Activated CD4-positive, alpha-beta memory T cell treated with anti-CD3 and anti-CD28 coated beads, Interleukin-2, amount 10 ng/mL, durations not matched to agents 7 days and 5 days (primary cell): ENCODE measurements around the gene AGK. TPM values are rescaled to one million over a fixed set of nuclear protein-coding genes. Genes with fewer than 3 reads are reported as not detected.
"Not testable (repeated sequence)": the region's sequence is repeated elsewhere in the genome, so short reads cannot be mapped to it uniquely, and the experiment has no call there.

Experiments used
- CTCF ChIA-PET: fragments of 350-600 bp; sonication (Branson Sonifier 250); formaldehyde crosslinking; loops from one replicate; lab custom pipeline; 2021; ENCODE audit warnings: antibody characterized with exemption, inconsistent platforms; lab: Charles Lee
- POLR2A ChIA-PET: fragments of 350-600 bp; sonication (Branson Sonifier 250); formaldehyde crosslinking; loops from one replicate; lab custom pipeline; 2021; ENCODE audit warnings: antibody characterized with exemption; lab: Charles Lee
- DNase-seq: peaks from one replicate; pipeline ENCODE4 v3.0.0-alpha.2; 2020
- H3K27ac Mint-ChIP-seq: one replicate; pipeline ENCODE4 v1.8.0; 2021; ENCODE audit warnings: mild to moderate bottlenecking, mixed read lengths
- H3K27me3 Mint-ChIP-seq: one replicate; pipeline ENCODE4 v1.8.0; 2021; ENCODE audit warnings: mixed read lengths
- H3K36me3 Mint-ChIP-seq: one replicate; pipeline ENCODE4 v1.8.0; 2021; ENCODE audit warnings: low read depth, mixed read lengths
- H3K4me1 Mint-ChIP-seq: one replicate; pipeline ENCODE4 v1.8.0; 2021; ENCODE audit warnings: mixed read lengths
- H3K4me3 Mint-ChIP-seq: one replicate; pipeline ENCODE4 v1.8.0; 2021; ENCODE audit warnings: mild to moderate bottlenecking, mixed read lengths
- H3K9me3 Mint-ChIP-seq: one replicate; pipeline ENCODE4 v1.8.0; 2021; ENCODE audit warnings: mixed read lengths
- total RNA-seq, 2 experiments: library from RNA; stranded (reverse); gene quantifications; one replicate each; pipeline ENCODE4 v1.2.3, GENCODE V29; 2021

Gene AGK
- total RNA-seq, 2 experiments from 2014 or later = 46.9 to 50.4 TPM

GRCh38 chr7:141575654-141576448 lies 24.6 kb downstream of the AGK start:
- Mint-ChIP-seq H3K27me3 (no peaks in the 10 kb centered on the region), H3K9me3 (peaks cover 30% of the 10 kb centered on the region), H3K4me3 (no peak overlapping the region), H3K36me3 (peaks cover 53% of the 10 kb centered on the region), H3K4me1 (no peaks in the 10 kb centered on the region), H3K27ac (no peak overlapping the region)
- CTCF ChIA-PET = no interaction called here
- no peak for DNase-seq
- POLR2A ChIA-PET = no interaction called here

- Mint-ChIP-seq H3K9me3 (peaks cover 30% of the 10 kb centered on the region), H3K27me3 (no peaks in the 10 kb centered on the region), H3K36me3 (peaks cover 44% of the 10 kb centered on the region), H3K27ac (no peak overlapping the region), H3K4me1 (no peaks in the 10 kb centered on the region), H3K4me3 (no peak overlapping the region)
- no peak for DNase-seq
- POLR2A ChIA-PET = interaction anchor here (0.6 kb wide), 1 partner anchor 19 kb away, joined by 4 read pairs; no protein-coding TSS in a partner anchor
- CTCF ChIA-PET = interaction anchor here (0.7 kb wide), 1 partner anchor 1530 kb away, joined by 3 read pairs; no protein-coding TSS in a partner anchor
Measured at GRCh38 chr7:141577043-141577839, 26.0 kb downstream of the AGK start.

- H3K9me3 Mint-ChIP-seq = peaks cover 22% of the 10 kb centered on the region
- H3K36me3 Mint-ChIP-seq = peaks cover 44% of the 10 kb centered on the region
- CTCF ChIA-PET = not testable (repeated sequence)
Measured at GRCh38 chr7:141579953-141580352, 28.7 kb downstream of the AGK start.

GRCh38 chr7:141582063-141582462 lies 30.9 kb downstream of the AGK start:
- H3K9me3 Mint-ChIP-seq, CTCF ChIA-PET, H3K27me3 Mint-ChIP-seq, POLR2A ChIA-PET, H3K27ac Mint-ChIP-seq, DNase-seq, H3K4me3 Mint-ChIP-seq: not testable (repeated sequence)
- H3K36me3 Mint-ChIP-seq = peaks cover 39% of the 10 kb centered on the region
- peaks cover 17% of the 10 kb centered on the region for H3K4me1 Mint-ChIP-seq

More at GRCh38 chr7:141579953-141580352, 28.7 kb downstream of the AGK start:
- H3K4me3 Mint-ChIP-seq, DNase-seq, H3K27me3 Mint-ChIP-seq, H3K4me1 Mint-ChIP-seq, H3K27ac Mint-ChIP-seq: not testable (repeated sequence)
- POLR2A ChIA-PET = interaction anchor here (1.3 kb wide), 1 partner anchor 21 kb away, joined by 3 read pairs; no protein-coding TSS in a partner anchor

GRCh38 chr7:141584935-141585334 lies 33.7 kb downstream of the AGK start:
- Mint-ChIP-seq H3K27ac (no peak overlapping the region), H3K4me3 (no peak overlapping the region), H3K36me3 (peaks cover 55% of the 10 kb centered on the region), H3K9me3 (peaks cover 3% of the 10 kb centered on the region), H3K27me3 (no peaks in the 10 kb centered on the region), H3K4me1 (peaks cover 20% of the 10 kb centered on the region)
- ChIA-PET CTCF (no interaction called here), POLR2A (no interaction called here)
- DNase-seq = no peak

GRCh38 chr7:141585592-141586510 lies 34.6 kb downstream of the AGK start:
- H3K27ac Mint-ChIP-seq = no peak overlapping the region
- ChIA-PET POLR2A (interaction anchor here (0.7 kb wide), 1 partner anchor 23 kb away, joined by 3 read pairs; no protein-coding TSS in a partner anchor), CTCF (no interaction called here)
- H3K4me1 Mint-ChIP-seq = peaks cover 28% of the 10 kb centered on the region
- H3K9me3 Mint-ChIP-seq = peaks cover 3% of the 10 kb centered on the region
- H3K4me3 Mint-ChIP-seq = no peak overlapping the region
- H3K27me3 Mint-ChIP-seq = no peaks in the 10 kb centered on the region
- H3K36me3 Mint-ChIP-seq = peaks cover 58% of the 10 kb centered on the region
- DNase-seq = no peak

- H3K27me3 Mint-ChIP-seq = no peaks in the 10 kb centered on the region
- H3K4me3 Mint-ChIP-seq = no peak overlapping the region
- ChIA-PET POLR2A (interaction anchor here (1.4 kb wide), 1 partner anchor 28 kb away, joined by 4 read pairs; no protein-coding TSS in a partner anchor), CTCF (no interaction called here)
- H3K4me1 Mint-ChIP-seq = peaks cover 30% of the 10 kb centered on the region
- H3K9me3 Mint-ChIP-seq = peaks cover 3% of the 10 kb centered on the region
- peaks cover 58% of the 10 kb centered on the region for H3K36me3 Mint-ChIP-seq
- DNase-seq = no peak
- no peak overlapping the region for H3K27ac Mint-ChIP-seq
Measured at GRCh38 chr7:141586878-141587277, 35.7 kb downstream of the AGK start.

- DNase-seq = no peak
- Mint-ChIP-seq H3K9me3 (peaks cover 3% of the 10 kb centered on the region), H3K36me3 (peaks cover 54% of the 10 kb centered on the region), H3K4me1 (peaks cover 30% of the 10 kb centered on the region), H3K4me3 (no peak overlapping the region), H3K27ac (no peak overlapping the region), H3K27me3 (no peaks in the 10 kb centered on the region)
- ChIA-PET CTCF (no interaction called here), POLR2A (interaction anchor here (1.4 kb wide), 1 partner anchor 28 kb away, joined by 4 read pairs; no protein-coding TSS in a partner anchor)
Measured at GRCh38 chr7:141587304-141587703, 36.1 kb downstream of the AGK start.

- no peaks in the 10 kb centered on the region for H3K27me3 Mint-ChIP-seq
- DNase-seq = no peak
- ChIA-PET POLR2A (no interaction called here), CTCF (no interaction called here)
- H3K36me3 Mint-ChIP-seq = peaks cover 42% of the 10 kb centered on the region
- no peak overlapping the region for H3K27ac Mint-ChIP-seq
- H3K9me3 Mint-ChIP-seq = no peaks in the 10 kb centered on the region
- H3K4me3 Mint-ChIP-seq = no peak overlapping the region
- H3K4me1 Mint-ChIP-seq = peaks cover 33% of the 10 kb centered on the region
Measured at GRCh38 chr7:141588912-141589311, 37.7 kb downstream of the AGK start.

- peaks cover 39% of the 10 kb centered on the region for H3K36me3 Mint-ChIP-seq
- H3K27ac Mint-ChIP-seq = no peak overlapping the region
- CTCF ChIA-PET = no interaction called here
Measured at GRCh38 chr7:141590071-141590470, 38.9 kb downstream of the AGK start.

GRCh38 chr7:141590666-141591065 lies 39.5 kb downstream of the AGK start:
- ChIA-PET CTCF (no interaction called here), POLR2A (interaction anchor here (1.4 kb wide), 1 partner anchor 32 kb away, joined by 4 read pairs; no protein-coding TSS in a partner anchor)
- H3K9me3 Mint-ChIP-seq = no peaks in the 10 kb centered on the region
- peaks cover 27% of the 10 kb centered on the region for H3K4me1 Mint-ChIP-seq
- H3K27me3 Mint-ChIP-seq = no peaks in the 10 kb centered on the region
- H3K36me3 Mint-ChIP-seq = peaks cover 42% of the 10 kb centered on the region
- no peak overlapping the region for H3K4me3 Mint-ChIP-seq
- H3K27ac Mint-ChIP-seq = no peak overlapping the region
- DNase-seq = no peak

More at GRCh38 chr7:141590071-141590470, 38.9 kb downstream of the AGK start:
- no peak for DNase-seq
- no peaks in the 10 kb centered on the region for H3K9me3 Mint-ChIP-seq
- H3K4me1 Mint-ChIP-seq = peaks cover 31% of the 10 kb centered on the region
- POLR2A ChIA-PET = interaction anchor here (1.4 kb wide), 1 partner anchor 31 kb away, joined by 4 read pairs; no protein-coding TSS in a partner anchor
- H3K4me3 Mint-ChIP-seq = no peak overlapping the region
- H3K27me3 Mint-ChIP-seq = no peaks in the 10 kb centered on the region

GRCh38 chr7:141593134-141593533 lies 41.9 kb downstream of the AGK start:
- H3K36me3 Mint-ChIP-seq = peaks cover 38% of the 10 kb centered on the region
- POLR2A ChIA-PET = no interaction called here

More at GRCh38 chr7:141593134-141593533, 41.9 kb downstream of the AGK start:
- Mint-ChIP-seq H3K27ac (no peak overlapping the region), H3K4me1 (peaks cover 13% of the 10 kb centered on the region), H3K4me3 (no peak overlapping the region), H3K9me3 (no peaks in the 10 kb centered on the region), H3K27me3 (no peaks in the 10 kb centered on the region)
- CTCF ChIA-PET = interaction anchor here (1.1 kb wide), 1 partner anchor 60 kb away, joined by 4 read pairs; no protein-coding TSS in a partner anchor
- DNase-seq = no peak
